ENCODE measurements around the gene CRACR2B.

The CRACR2B gene

DNA sequence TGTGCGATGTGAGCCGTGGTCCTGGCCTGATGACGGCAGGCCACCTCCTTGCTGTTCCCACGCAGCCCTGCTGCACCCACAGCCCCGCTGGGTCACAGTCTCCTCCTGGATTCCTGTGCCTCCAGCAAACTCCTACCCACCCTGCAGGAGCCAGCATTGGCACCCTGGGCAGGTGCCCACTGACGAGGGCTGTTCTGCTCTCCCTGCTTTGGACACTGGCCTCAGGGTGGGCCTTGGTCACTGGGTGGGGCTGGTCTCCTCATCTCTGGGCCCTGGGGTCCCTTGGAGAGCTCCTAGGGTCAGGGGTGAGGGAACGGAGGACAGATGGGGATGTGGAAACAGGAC lies 27.6 kb downstream of the CRACR2B start:
- no peak for DNase-seq

DNA sequence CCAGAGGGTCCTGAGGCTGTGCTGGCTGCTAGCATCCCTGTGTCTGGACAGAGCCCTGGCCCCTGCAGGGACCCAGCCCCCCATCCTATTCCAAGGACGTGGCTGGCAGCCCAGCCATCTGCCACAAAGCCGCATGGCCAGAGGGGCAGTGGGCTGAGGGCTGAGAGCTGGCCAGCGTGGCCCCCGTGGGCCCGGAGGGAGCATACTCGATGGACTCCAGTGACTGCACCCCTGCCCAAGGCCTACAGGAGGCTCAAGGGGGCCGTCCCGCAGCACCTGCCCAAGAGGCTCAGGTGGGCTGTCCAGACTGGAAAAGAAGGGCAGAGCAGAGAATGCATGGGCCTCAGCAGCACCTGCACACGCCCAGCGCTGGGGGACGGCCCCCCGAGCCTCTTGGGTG lies 28.1 kb downstream of the CRACR2B start:
- DNase-seq, result no peak

DNA sequence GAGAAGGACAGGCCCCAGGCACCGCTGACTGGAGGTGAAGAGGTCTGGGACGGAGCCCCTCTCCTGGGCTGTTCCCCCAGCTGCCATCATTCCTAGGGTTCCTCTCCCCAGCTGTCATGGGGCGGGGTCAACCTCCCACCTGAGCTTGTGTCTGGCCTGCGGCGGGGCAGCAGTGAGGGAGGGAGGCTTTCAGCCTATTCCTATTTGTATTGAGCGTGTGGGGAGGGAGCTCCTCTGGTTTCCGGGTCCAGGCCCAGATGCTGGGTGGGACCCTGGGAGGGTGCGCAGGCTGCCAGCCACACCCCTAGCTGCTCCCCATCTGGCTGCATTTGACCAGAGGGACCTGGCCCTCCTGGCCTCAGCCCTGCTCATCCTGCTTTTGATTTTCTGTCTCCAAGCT lies 28.7 kb downstream of the CRACR2B start:
- DNase-seq, result no peak

DNA sequence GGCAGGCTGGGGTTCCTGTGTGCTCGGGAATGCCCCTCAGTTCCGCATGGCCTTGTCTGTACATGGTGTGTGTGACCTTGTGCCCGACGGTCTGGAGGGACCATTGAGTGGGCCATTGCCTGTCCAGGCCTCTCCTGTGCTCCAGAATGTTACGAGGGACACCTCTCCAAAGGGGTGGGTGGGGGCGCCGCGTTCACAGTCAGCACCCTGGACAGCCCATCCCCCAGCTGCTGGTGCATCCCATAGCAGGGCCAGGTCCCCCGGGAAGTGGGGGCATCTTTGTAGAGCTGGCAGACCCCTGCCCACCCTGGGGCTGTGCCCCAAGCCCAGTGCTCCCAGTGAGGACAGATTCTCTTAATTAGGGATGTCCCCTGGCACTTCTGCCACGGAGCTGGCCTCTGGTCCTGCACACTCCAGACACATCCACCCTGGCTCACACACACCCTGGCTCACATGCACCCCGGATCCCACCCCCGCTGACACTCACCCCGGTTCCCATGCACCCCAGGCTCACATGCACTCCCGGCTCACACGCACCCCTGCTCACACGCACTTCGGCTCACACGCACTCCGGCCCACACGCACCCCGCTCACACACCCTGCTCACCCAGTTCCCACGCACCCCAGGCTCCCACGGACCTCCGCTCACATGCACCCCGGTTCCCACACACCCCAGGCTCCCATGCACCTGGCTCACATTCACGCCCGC lies 30.5 kb downstream of the CRACR2B start:
- DNase-seq, result no peak

DNA sequence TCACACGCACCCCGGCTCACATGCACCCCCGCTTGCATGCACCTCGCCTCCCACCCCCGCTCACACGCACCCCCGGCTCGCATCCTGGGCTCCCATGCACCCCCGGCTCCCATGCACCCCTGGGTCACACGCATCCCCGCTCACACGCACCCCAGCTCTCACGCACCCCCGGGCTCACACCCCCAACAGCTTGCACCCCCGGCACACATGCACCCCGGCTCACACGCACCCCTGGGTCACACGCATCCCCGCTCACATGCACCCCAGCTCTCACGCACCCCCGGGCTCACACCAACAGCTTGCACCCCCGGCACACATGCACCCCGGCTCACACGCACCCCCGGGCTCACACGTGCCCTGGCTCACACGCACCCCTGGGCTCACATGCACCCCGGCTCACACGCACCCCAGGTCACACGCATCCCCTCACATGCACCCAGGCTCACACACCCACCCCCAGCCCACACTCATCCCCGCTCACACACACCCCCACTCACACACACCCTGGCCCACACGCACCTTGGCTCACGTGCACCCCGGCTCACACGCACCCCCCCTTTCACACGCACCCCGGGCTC lies 31.1 kb downstream of the CRACR2B start:
- DNase-seq, result no peak

DNA sequence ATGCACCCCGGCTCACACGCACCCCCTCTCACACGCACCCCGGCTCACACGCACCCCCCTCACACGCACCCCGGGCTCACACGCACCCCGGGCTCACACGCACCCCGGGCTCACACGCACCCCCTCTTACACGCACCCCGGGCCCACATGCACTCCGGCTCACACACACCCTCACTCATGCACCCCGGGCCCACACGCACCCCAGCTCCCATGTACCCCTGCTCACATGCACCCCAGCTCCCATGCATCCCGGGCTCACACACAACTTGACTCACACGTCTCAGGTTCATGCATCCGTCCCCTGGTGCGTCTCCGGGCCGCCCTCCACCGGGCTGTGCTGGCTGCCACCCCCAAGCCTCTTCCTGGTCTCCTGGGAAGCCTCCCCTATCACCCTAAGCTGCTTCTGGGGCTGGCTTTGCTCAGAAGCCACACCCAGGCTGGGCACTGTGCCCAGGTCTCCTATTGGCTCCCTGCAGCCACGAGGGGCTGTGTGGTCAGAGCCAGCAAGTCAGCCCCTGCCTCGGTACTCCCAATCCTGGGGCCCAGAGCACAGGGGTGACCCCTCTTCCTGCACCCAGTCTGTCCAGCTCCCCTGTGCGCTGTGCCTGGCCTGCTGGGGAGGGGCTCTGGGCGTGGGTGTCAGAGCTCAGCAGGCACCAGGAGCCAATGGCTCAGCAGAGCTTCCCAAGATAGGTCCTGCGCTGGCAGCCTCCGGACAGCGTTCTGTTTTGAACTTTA lies 31.8 kb downstream of the CRACR2B start:
- no peak for DNase-seq

DNA sequence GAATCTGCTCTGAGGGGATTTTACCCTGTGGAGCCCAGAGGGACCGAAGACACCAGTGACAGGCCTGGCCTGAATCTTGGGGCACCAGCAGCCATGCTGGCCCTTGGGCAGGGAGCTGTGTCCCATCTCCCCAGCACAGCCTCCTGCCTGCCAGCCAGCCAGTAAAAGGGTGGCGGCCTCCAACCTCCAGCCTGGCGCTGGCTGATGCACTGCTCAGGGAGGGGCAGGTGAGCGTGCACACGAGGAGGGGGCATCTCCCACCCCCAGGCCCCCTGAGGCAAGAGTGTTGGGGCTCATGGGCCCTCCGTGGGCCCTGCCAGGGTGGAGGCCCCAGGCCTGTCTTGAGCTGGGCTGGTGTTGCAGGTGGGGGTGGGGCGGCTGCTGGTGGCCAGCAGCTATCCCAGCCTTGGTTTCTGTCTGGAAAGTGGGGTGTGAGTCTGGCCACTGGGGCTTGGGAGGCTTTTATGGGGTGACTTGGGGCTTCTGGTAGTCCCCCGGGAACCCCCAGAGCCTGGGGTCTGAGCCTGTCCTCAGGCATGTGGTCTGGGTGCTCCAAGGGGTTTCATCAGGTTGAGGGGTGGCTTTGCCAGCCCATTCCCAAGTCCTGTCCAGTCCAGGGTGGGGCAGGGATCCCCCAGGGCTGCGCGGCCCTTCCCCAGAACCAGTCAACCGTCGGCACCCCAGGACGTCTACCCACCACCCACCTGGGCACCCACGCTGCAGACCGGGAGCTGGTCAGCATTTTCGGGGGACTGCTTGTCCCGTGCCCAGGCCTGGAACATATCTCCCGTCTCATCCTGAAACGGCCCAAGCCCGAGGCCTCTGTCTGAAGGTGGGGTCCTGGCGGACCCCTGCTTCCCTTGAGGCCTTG lies 32.8 kb downstream of the CRACR2B start:
- no peak for DNase-seq

DNA sequence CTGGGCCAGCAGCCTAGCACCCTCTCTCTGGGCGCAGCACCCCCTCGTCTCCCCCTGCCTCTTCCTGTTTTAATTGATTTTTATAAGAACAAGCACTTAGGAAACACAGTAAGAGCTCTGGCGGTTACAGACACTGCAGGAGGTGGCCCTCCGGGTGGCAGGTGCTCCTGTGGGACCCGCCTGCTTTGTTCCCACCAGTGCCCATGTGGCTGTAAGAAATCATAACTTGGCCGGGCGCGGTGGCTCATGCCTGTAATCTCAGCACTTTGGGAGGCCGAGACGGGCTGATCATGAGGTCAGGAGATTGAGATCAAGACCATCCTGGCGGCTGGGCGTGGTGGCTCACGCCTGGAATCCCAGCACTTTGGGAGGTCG lies 33.4 kb downstream of the CRACR2B start:
- no peak for DNase-seq

DNA sequence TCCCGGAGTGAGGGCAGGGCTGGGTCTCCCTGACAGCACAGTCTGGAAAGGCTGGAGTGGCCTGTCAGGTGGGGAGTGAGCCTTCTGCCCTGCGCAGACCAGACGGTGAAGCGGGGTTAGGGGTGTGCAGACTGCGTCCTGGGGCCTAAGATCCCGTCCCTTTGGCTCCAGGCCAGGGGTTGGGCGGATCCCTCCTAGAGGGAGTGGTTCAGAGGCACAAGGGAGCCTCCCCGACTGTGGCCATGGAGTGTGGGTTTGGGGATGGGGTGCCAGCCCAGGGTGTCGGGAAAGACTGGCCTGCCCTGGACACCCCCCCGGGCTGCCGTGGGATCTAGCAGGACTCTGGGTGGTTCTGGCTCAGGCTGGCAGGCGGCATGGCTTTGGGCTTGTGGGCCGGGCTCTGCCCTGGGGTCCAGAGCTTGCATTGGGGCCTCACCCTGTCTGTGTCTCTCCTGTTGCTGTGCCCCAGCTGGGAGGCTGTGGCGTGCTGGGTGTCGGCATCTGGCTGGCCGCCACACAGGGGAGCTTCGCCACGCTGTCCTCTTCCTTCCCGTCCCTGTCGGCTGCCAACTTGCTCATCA lies 34.5 kb downstream of the CRACR2B start:
- no peak for DNase-seq

DNA sequence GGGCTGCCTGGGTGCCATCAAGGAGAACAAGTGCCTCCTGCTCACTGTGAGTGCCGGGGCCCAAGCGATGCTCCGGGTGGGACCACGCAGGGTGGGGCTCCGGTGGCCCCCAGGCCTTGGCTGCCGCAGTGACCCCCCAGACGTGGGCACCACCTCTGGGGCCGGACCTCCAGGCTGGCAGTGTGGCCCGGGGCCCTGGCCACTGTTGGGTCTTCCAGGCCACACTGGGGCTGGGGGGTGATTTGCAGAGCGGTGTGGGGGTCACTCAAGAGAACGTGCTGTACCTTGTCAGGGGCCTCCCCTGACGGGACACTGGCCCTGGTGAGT lies 34.9 kb downstream of the CRACR2B start:
- no peak for DNase-seq

DNA sequence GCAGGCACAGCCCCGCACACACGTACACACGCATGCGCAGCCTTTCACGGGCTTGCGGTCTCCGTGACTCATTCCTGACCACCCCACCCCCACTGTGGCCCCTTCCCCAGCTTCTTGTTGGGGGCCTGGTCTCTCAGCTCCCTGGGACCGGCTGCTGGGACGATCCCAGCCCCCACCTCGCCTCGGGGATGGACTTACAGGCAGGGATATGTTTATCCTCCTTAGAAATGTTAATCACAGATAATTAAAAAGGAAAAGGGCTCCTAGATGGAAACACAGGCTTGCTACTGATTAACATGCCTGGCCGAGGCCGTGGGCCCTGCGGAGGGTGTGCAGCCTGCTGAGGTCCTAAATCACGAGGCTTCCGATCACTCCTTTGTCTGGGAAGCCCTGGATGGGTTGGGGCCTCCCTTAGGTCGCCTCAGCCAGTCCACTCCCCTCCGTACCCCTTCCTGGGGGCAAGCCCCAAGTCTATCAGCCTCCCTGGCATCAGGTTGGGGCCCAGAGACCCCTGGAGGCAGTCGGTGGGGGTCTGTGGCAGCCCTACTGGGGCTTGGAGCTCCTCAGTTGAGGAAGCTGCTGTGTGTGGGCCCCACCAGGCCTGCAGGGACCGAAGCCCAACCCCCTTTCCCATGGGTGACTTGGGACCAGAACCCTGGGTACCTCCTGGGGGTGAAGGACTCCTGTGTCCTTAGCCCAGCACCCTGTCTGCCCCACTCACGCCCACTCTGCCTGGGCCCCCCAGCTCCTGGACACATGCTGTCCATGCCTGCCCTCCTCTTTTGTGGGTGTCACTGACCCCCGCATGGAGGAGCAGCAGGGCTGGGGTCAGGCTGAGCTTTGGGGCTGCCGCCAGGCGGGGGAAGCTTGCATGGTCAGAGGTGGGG lies 35.5 kb downstream of the CRACR2B start:
- no peak for DNase-seq

DNA sequence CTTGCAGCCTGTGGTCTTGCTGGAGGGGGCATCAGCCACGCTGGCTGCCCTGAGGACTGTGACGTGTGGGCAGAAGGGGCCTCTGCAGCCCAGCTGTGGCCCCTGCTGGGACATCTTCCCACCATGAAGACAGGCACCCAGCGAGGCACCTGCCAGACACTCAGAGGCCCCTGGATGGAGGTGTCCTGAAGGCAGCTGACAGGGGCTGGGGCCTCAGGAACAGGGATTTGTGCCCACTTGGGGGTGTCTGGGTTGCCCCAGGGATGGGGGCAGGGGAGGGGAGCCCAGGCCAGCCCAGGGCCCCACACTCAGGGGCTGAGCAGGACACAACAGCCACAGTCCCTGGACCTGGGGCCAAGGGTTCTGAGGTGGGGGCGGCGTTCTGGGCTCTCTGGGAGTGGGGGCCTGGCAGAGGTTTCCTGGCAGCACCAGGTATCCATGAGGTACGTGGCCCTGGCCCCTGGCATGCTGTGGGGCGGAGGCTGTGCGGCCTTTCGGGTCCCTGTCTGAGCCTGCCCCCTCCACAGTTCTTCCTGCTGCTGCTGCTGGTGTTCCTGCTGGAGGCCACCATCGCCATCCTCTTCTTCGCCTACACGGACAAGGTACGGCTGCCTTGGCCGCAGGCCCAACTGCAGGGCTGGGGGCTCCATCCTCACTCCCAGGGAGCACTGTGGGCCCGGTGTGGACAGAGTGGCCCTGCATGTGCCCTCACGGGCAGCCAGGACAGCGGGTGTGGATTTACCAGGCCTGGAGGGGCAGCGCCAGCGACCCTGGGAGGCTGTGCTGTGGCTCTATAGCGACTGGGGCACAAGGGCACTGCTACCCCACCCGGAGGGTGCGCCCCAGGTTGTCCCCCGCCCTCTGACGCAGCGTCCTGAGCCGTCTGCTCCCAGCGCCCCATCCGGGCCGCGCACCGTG lies 36.5 kb downstream of the CRACR2B start:
- DNase-seq, result no peak

DNA sequence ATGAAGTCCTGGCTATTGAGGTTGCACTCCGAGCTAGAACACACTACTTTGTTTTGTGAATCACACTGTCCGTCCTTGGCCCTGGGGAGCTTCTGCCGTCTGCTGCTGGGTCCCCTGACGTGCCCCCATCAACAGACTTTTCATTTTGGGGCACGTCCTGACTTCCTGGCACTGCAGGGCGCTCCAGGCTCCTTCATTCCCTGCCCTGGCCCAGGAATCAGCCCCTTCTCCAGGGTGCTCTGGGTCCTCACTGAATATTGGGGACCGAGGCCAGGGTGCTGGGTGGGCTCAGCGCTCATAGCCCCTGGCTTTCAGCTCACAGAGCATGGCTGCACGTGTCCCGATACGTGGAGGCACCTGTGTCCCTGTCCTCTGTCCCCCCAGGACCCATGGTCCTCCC lies 37.2 kb downstream of the CRACR2B start:
- no peak for DNase-seq

DNA sequence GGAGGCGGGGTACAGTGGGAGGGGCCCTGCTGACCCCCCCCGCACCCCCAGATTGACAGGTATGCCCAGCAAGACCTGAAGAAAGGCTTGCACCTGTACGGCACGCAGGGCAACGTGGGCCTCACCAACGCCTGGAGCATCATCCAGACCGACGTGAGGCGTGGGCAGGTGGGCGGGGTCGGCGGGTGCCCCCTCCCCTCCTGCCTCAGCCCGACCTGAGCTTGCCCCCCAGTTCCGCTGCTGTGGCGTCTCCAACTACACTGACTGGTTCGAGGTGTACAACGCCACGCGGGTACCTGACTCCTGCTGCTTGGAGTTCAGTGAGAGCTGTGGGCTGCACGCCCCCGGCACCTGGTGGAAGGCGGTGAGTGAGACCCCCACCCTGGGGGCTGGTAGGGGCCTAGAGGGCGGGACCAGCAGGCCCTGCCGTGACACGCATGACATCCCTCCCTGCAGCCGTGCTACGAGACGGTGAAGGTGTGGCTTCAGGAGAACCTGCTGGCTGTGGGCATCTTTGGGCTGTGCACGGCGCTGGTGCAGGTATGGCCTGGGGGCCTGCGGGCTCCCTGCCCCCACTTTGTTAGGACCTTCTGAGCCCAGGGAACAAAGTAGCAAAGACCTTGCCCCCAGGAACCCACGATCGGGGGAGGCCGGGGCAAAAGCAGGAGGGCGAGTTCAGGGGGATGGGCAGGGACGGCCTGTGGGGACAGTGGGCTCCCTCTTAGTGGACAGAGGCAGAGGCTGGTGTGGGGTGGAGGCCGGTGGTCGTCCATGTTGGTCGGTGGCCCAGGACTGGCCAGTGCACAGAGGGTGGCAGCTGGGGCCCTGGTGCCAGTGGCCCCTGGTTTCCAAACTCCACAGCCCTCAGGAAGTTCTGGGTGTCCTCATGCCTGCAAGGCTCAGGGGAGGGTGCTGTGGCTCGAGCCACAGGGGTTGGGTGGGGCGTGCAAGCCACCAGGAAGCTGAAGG lies 38.0 kb downstream of the CRACR2B start:
- no peak for DNase-seq

DNA sequence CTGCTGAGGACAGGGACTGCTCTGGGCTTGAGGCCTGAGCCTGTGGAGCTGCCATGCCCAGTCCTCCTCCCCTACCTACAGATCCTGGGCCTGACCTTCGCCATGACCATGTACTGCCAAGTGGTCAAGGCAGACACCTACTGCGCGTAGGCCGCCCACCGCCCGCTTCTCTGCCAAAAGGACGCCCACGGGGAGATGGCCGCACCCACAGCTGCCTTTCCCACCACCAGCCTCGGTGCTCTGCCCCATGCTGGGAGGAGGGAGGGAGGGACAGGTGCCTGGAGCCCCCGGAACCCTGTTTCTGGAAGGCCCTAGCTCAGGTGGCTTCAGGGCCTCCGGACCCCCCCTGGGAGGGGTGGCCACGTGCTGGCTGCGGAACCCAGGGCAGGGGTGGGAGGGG lies 38.8 kb downstream of the CRACR2B start:
- DNase-seq, result no peak

DNA sequence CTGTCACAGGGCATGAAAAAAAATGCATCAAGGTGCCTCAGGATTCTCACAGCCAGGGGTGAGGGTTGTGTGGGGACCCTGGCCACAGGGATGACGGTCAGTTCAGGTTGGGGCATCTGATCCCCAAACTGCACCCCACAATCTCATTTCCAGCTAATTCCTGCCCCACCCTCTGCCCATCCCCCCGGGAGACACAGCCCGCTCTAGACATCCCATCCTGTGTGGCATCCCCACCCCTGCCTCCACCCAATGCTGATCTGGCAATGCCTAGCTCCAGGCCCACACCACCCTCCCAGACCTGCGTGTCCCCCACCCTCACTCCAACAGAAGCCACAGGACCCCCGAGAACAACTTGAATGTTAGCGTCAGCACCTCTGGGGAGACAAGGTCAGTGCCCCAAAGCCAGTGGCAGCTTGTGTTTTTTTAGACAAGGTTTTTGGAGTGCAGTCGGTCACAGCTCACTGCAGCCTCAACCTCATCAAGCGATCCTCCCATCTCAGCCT lies 40.2 kb downstream of the CRACR2B start:
- no peak for DNase-seq

DNA sequence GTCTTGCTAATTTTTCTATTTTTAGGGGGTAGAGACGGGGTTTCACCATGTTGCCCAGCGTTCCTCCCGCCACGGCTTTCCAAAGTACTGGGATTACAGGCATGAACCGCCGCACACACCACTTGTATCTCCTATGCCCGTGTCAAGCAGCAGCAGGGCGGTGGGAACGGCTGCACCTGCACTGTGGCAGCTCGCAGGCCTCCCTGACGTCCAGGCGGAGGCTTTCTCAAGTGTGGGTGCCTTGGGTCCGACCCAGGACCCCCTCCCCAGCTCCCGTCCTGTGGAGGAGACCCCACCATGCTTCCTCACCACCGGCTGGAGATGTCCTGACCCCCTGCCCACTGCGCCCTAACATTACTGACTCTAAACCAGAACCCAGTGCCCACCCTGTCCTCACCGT lies 40.7 kb downstream of the CRACR2B start:
- DNase-seq, result no peak

DNA sequence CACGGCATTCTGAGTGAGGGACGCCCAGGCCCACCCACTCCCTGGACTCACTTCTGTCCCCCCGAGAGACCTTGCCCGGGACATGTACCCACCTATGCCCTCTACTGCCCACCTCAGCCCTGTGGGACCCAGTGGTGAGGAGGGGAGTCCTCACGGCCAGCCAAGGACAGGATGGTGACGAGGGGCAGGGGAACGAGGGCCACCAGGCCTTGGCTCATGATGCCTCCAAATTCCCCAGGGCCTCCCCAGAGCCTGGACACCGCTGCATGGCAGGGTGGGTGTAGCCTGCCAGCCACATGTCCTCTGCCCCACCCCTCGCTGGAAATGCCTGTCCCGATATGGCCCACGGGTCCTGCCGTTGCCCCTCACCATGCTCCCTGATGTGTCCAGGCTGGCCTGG lies 41.1 kb downstream of the CRACR2B start:
- no peak for DNase-seq

DNA sequence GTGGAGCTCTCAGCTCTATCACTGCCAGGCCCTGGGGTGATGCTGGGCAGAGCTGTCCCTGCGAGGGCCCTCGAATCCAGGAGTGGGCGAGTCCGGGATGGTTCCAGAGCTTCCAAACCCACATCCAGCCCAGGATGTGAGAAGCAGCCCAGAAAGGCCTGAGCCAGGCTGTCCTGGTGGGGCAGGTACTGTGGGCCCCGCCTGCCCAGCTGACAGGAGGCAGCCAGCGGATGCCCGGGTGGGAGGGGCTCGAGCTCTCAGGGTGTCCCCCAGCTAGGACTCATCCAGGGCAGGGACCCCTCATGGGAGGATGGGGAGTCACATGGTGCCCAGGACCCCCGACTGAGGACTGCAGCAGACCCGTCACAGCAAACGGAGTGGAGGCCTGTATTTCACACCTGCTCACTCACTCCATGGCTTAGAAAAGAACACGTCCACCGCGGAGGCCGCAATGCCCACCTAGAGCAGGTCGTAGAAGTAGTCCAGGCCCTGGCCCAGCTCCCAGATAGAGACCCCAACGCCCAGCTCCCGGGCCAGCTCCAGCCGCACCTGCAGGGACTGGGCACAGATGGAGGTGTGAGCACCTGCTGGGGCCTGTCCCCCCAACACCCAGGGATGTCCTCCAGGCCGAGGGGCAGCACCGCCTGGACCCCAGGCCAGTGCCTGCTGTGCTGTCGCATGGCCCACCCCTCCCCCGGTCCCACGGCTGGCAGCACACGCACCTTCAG lies 41.8 kb downstream of the CRACR2B start:
- no peak for DNase-seq

Data from CD4-positive, alpha-beta T cell treated with Interleukin-15 for 1 hour (primary cell).